ENCODE data around the gene ZNF30. TPM values are rescaled to one million over a fixed set of nuclear protein-coding genes. Genes with fewer than 3 reads are reported as not detected.
A peak's percentile ranks its signal among the peaks of the same experiment; 100 is the strongest.
"Not testable (repeated sequence)": the region's sequence is repeated elsewhere in the genome, so short reads cannot be mapped to it uniquely, and the experiment has no call there.

ZNF30 gene
- total RNA-seq, 1 donor from 2014 or later: 4.0 TPM

- Mint-ChIP-seq H3K27me3 (peaks cover under 1% of the 10 kb centered on the region), H3K36me3 (ENCODE audit: low read depth) (peaks cover 24% of the 10 kb centered on the region), H3K27ac (no peak overlapping the region), H3K4me1 (peaks cover 27% of the 10 kb centered on the region), H3K4me3 (peak overlapping the region; percentile 41), H3K9me3 (peaks cover 16% of the 10 kb centered on the region)
- intact Hi-C loops (cut with micrococcal nuclease): loop anchor here (5.0 kb wide), 1 partner anchor 37 kb away; the partner anchor contains the start of gene ZNF30
- TF ChIP-seq CTCF (IDR thresholded peaks at IDR 0.05): no peak
- ATAC-seq (ENCODE audit: low read depth) (no peak), DNase-seq (no peak)
- ChIA-PET CTCF (interaction anchor here (0.6 to 1.4 kb wide), 2 partner anchors 80 to 697 kb away, joined by 3 to 4 read pairs; no protein-coding TSS in a partner anchor), POLR2A (interaction anchor here (0.7 to 1.4 kb wide), 2 partner anchors 38 to 110 kb away, joined by 5 to 7 read pairs; partner anchors contain the start of gene ZNF30)
These were observed 37.9 kb downstream of the ZNF30 start for GRCh38 chr19:34964598-34964997.

GRCh38 chr19:34965505-34965904 lies 38.8 kb downstream of the ZNF30 start:
- H3K27me3 Mint-ChIP-seq; CTCF ChIA-PET; intact Hi-C loops (cut with micrococcal nuclease); ATAC-seq (ENCODE audit: low read depth); H3K27ac Mint-ChIP-seq; H3K9me3 Mint-ChIP-seq; POLR2A ChIA-PET; DNase-seq: not testable (repeated sequence)
- Mint-ChIP-seq H3K4me3 (peak overlapping the region; percentile 47), H3K36me3 (ENCODE audit: low read depth) (peaks cover 15% of the 10 kb centered on the region), H3K4me1 (peaks cover 27% of the 10 kb centered on the region)

- Mint-ChIP-seq H3K27me3 (peaks cover 6% of the 10 kb centered on the region), H3K36me3 (ENCODE audit: low read depth) (no peaks in the 10 kb centered on the region), H3K9me3 (peaks cover 3% of the 10 kb centered on the region), H3K4me3 (no peak overlapping the region), H3K4me1 (peaks cover 12% of the 10 kb centered on the region), H3K27ac (no peak overlapping the region)
- TF ChIP-seq CTCF (IDR thresholded peaks at IDR 0.05): no peak
- CTCF ChIA-PET: interaction anchor here (0.7 kb wide), 1 partner anchor 36 kb away, joined by 3 read pairs; no protein-coding TSS in a partner anchor
- ATAC-seq (ENCODE audit: low read depth) (no peak), DNase-seq (no peak)
- POLR2A ChIA-PET: no interaction called here
- intact Hi-C loops (cut with micrococcal nuclease): no loop called here
These were observed 40.8 kb downstream of the ZNF30 start for GRCh38 chr19:34967551-34967950.

- TF ChIP-seq CTCF (IDR thresholded peaks at IDR 0.05): no peak
- CTCF ChIA-PET: no interaction called here
- Mint-ChIP-seq H3K4me1 (peaks cover 5% of the 10 kb centered on the region), H3K4me3 (no peak overlapping the region), H3K27me3 (peaks cover 9% of the 10 kb centered on the region), H3K36me3 (ENCODE audit: low read depth) (no peaks in the 10 kb centered on the region), H3K9me3 (peaks cover 3% of the 10 kb centered on the region), H3K27ac (no peak overlapping the region)
- ATAC-seq (ENCODE audit: low read depth) (no peak), DNase-seq (no peak)
- POLR2A ChIA-PET: no interaction called here
- intact Hi-C loops (cut with micrococcal nuclease): no loop called here
These were observed 43.0 kb downstream of the ZNF30 start for GRCh38 chr19:34969721-34970120.

GRCh38 chr19:34970185-34970780 lies 43.6 kb downstream of the ZNF30 start:
- H3K9me3 Mint-ChIP-seq; H3K4me3 Mint-ChIP-seq; ATAC-seq (ENCODE audit: low read depth); POLR2A ChIA-PET; H3K27ac Mint-ChIP-seq; H3K27me3 Mint-ChIP-seq; DNase-seq; intact Hi-C loops (cut with micrococcal nuclease); H3K36me3 Mint-ChIP-seq (ENCODE audit: low read depth); H3K4me1 Mint-ChIP-seq: not testable (repeated sequence)
- CTCF ChIA-PET: interaction anchor here (3.8 kb wide), 1 partner anchor 43 kb away, joined by 48 read pairs; no protein-coding TSS in a partner anchor

GRCh38 chr19:34972163-34972705 lies 45.5 kb downstream of the ZNF30 start:
- ATAC-seq (ENCODE audit: low read depth) (no peak), DNase-seq (no peak)
- Mint-ChIP-seq H3K36me3 (ENCODE audit: low read depth) (no peaks in the 10 kb centered on the region), H3K9me3 (no peaks in the 10 kb centered on the region), H3K27ac (no peak overlapping the region), H3K4me1 (peaks cover 5% of the 10 kb centered on the region), H3K4me3 (no peak overlapping the region), H3K27me3 (peaks cover 9% of the 10 kb centered on the region)
- intact Hi-C loops (cut with micrococcal nuclease): loop anchor here (2.0 kb wide), 1 partner anchor 73 kb away; no protein-coding TSS in a partner anchor
- ChIA-PET CTCF (interaction anchor here (0.9 to 3.8 kb wide), 7 partner anchors 17 to 169 kb away, joined by 3 to 48 read pairs (median 4); no protein-coding TSS in a partner anchor), POLR2A (interaction anchor here (1.2 to 1.9 kb wide), 2 partner anchors 29 to 42 kb away, joined by 4 read pairs; no protein-coding TSS in a partner anchor)
- no peak for TF ChIP-seq CTCF (IDR thresholded peaks at IDR 0.05)
